Activated T-helper 1 cell treated with anti-CD3 and anti-CD28 coated beads, Interleukin-2, amount 50 U/mL, for 16 hours (primary cell): ENCODE measurements around the gene HEPN1.

Experiments
- DNase-seq, 2 donors: peaks; one replicate each; pipeline ENCODE4 v3.0.0-alpha.2; 2020; ENCODE audit warnings: low read depth in 1 of 2, low spot score in 1 of 2

HEPN1 gene

GRCh38 chr11:124918950-124919349 lies at the start of gene HEPN1:
Gene HEPN1 (plus strand): TSS chr11:124919250.
- no peak for DNase-seq

GRCh38 chr11:124869331-124869730 lies 49.7 kb upstream of the HEPN1 start:
- DNase-seq: no peak

GRCh38 chr11:124869856-124870387 lies 49.1 kb upstream of the HEPN1 start:
- DNase-seq: no peak

GRCh38 chr11:124870430-124870829 lies 48.6 kb upstream of the HEPN1 start:
- DNase-seq: no peak

GRCh38 chr11:124872280-124872679 lies 46.8 kb upstream of the HEPN1 start:
- DNase-seq: no peak

- no peak for DNase-seq
Observed at GRCh38 chr11:124872741-124873140, 46.3 kb upstream of the HEPN1 start.

GRCh38 chr11:124873951-124874350 lies 45.1 kb upstream of the HEPN1 start:
- no peak for DNase-seq

GRCh38 chr11:124874571-124875255 lies 44.3 kb upstream of the HEPN1 start:
- DNase-seq: no peak

- no peak for DNase-seq
Observed at GRCh38 chr11:124875401-124875800, 43.6 kb upstream of the HEPN1 start.

GRCh38 chr11:124875943-124876817 lies 42.9 kb upstream of the HEPN1 start:
- peak; percentile 50 to 53 for DNase-seq

- no peak for DNase-seq
Observed at GRCh38 chr11:124876818-124877630, 42.0 kb upstream of the HEPN1 start.

GRCh38 chr11:124877631-124877909 lies 41.5 kb upstream of the HEPN1 start:
- DNase-seq: no peak

GRCh38 chr11:124877910-124878758 lies 40.9 kb upstream of the HEPN1 start:
- no peak for DNase-seq

- DNase-seq: no peak
Observed at GRCh38 chr11:124878759-124879492, 40.1 kb upstream of the HEPN1 start.

- DNase-seq: no peak
Observed at GRCh38 chr11:124879493-124880289, 39.4 kb upstream of the HEPN1 start.

- no peak for DNase-seq
Observed at GRCh38 chr11:124880290-124880611, 38.8 kb upstream of the HEPN1 start.

- DNase-seq: no peak
Observed at GRCh38 chr11:124880958-124881357, 38.1 kb upstream of the HEPN1 start.

- no peak for DNase-seq
Observed at GRCh38 chr11:124882339-124883071, 36.5 kb upstream of the HEPN1 start.

GRCh38 chr11:124884340-124884739 lies 34.7 kb upstream of the HEPN1 start:
- DNase-seq: no peak
